ENCODE data around the gene ERV3-1. TPM values are rescaled to one million over a fixed set of nuclear protein-coding genes. Genes with fewer than 3 reads are reported as not detected.
"Not testable (repeated sequence)": the region's sequence is repeated elsewhere in the genome, so short reads cannot be mapped to it uniquely, and the experiment has no call there.

ERV3-1 gene
- total and polyA plus RNA-seq, 2 donors (not counting 3 experiments of a cell fraction or from before 2014, with no cell fraction given): 28.4 to 29.6 TPM

GRCh38 chr7:64948774-64949173 lies 57.7 kb downstream of the ERV3-1 start:
- intact Hi-C loops (cut with micrococcal nuclease); H2AFZ ChIP-seq (ENCODE audit: low read depth, low read length); H3K79me2 ChIP-seq (ENCODE audit: control insufficient read depth, insufficient read depth, low read length); H3K4me1 ChIP-seq (ENCODE audit: control insufficient read depth, extremely low read depth, insufficient read depth, low read length); H3K4me2 ChIP-seq (ENCODE audit: insufficient read depth, low read length); H3K9ac ChIP-seq (replicated peaks; ENCODE audit: extremely low read depth, insufficient read depth, low read length); dilution Hi-C loops (cut with MboI; ENCODE audit: extremely low pct_ligation_motif_present, low sequenced_read_pairs); H4K20me1 ChIP-seq (replicated peaks; ENCODE audit: control insufficient read depth, extremely low read depth, insufficient read depth, low read length); H3K9me3 ChIP-seq (replicated peaks; ENCODE audit: control insufficient read depth, insufficient read depth, low read length); FAIRE-seq; H3K27ac ChIP-seq (ENCODE audit: insufficient read depth, low read depth, low read length); H3K9me1 ChIP-seq (replicated peaks; ENCODE audit: control insufficient read depth, extremely low read depth, insufficient read depth, low read length); H3K4me3 ChIP-seq (replicated peaks in 1 of 3; ENCODE audit: insufficient read depth in 1 of 3, low read depth in 1 of 3, low read length in 3 of 3); DNase-seq (ENCODE audit: low read depth, low spot score); BruUV-seq (replicated peaks); H3K36me3 ChIP-seq (ENCODE audit: control insufficient read depth in 2 of 2, extremely low read depth in 1 of 2, insufficient read depth in 2 of 2, low read length in 2 of 2): not testable (repeated sequence)
- CTCF ChIA-PET: interaction anchor here (0.6 to 4.9 kb wide), 2 partner anchors 360 to 539 kb away, joined by 3 to 68 read pairs; no protein-coding TSS in a partner anchor
- H3K27me3 ChIP-seq (ENCODE audit: control insufficient read depth in 2 of 2, insufficient read depth in 2 of 2, low read length in 2 of 2): peaks cover 17 to 27% of the 10 kb centered on the region in 2 experiments
- POLR2A ChIA-PET: interaction anchor here (0.7 kb wide), 1 partner anchor 324 kb away, joined by 6 read pairs; no protein-coding TSS in a partner anchor

GRCh38 chr7:64947252-64948000 lies 59.1 kb downstream of the ERV3-1 start:
- no peak overlapping the region for H3K4me3 ChIP-seq (replicated peaks in 1 of 3; ENCODE audit: insufficient read depth in 1 of 3, low read depth in 1 of 3, low read length in 3 of 3)

More at GRCh38 chr7:64947252-64948000, 59.1 kb downstream of the ERV3-1 start:
- Histone ChIP-seq H3K9ac (replicated peaks; ENCODE audit: extremely low read depth, insufficient read depth, low read length) (no peak overlapping the region), H3K9me1 (replicated peaks; ENCODE audit: control insufficient read depth, extremely low read depth, insufficient read depth, low read length) (no peaks in the 10 kb centered on the region), H3K79me2 (ENCODE audit: control insufficient read depth, insufficient read depth, low read length) (no peaks in the 10 kb centered on the region), H3K27ac (ENCODE audit: insufficient read depth, low read depth, low read length) (no peak overlapping the region), H2AFZ (ENCODE audit: low read depth, low read length) (no peak overlapping the region), H3K27me3 (ENCODE audit: control insufficient read depth in 2 of 2, insufficient read depth in 2 of 2, low read length in 2 of 2) (peaks cover 17 to 27% of the 10 kb centered on the region in 2 experiments), H3K36me3 (ENCODE audit: control insufficient read depth in 2 of 2, extremely low read depth in 1 of 2, insufficient read depth in 2 of 2, low read length in 2 of 2) (no peaks in the 10 kb centered on the region), H3K4me2 (ENCODE audit: insufficient read depth, low read length) (no peak overlapping the region), H4K20me1 (replicated peaks; ENCODE audit: control insufficient read depth, extremely low read depth, insufficient read depth, low read length) (no peaks in the 10 kb centered on the region), H3K9me3 (replicated peaks; ENCODE audit: control insufficient read depth, insufficient read depth, low read length) (no peaks in the 10 kb centered on the region), H3K4me1 (ENCODE audit: control insufficient read depth, extremely low read depth, insufficient read depth, low read length) (no peaks in the 10 kb centered on the region)
- ChIA-PET CTCF (no interaction called here), POLR2A (no interaction called here)
- TF ChIP-seq EZH2 (IDR thresholded peaks at IDR 0.05; ENCODE audit: borderline replicate concordance, low read depth, low read length, severe bottlenecking) (peak; percentile 71), MAX (IDR thresholded peaks at IDR 0.05; ENCODE audit: insufficient read depth, insufficient read length) (no peak)
- no peak for FAIRE-seq
- no TSS peak for BruUV-seq (replicated peaks)
- dilution Hi-C loops (cut with MboI; ENCODE audit: extremely low pct_ligation_motif_present, low sequenced_read_pairs): no loop called here
- intact Hi-C loops (cut with micrococcal nuclease): no loop called here
- DNase-seq (ENCODE audit: low read depth, low spot score): no peak
